WI38 (cell line): ENCODE results near the gene HLA-DMB.

Experiments used
- H3K4me3 ChIP-seq: 2 replicates; pipeline ENCODE4 v1.5.1; 2011; ENCODE audit warnings: low read depth, mild to moderate bottlenecking, control low read depth, low read length
- CTCF ChIP-seq: IDR thresholded peaks from 2 replicates; pipeline ENCODE4 v1.5.1; 2012; ENCODE audit warnings: low read depth, mild to moderate bottlenecking, control low read depth, low read length

The HLA-DMB gene

DNA sequence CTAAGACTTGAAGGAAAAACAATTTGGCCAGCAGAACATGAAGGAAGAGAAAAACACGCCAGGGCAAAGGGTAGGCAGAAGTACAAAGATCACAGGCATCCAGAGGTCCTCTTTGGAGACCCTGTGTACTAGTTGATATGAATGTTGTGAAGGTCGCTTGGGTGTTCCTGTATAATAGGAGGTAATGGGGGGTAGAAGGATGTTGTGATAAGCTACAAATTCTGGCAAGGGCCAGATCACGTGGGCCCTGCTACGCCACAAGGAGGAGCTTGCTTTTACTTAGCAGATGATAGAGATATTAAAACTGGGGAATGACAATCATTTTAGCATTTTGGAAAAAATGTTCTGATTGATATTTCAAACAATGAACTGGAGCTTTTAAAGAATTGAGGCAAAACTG, 12.9 kb upstream of the HLA-DMB start:
- no peak overlapping the region for H3K4me3 ChIP-seq
- no peak for TF ChIP-seq CTCF

GRCh38 chr6:32952817-32953739, 12.2 kb upstream of the HLA-DMB start, which contains the start of gene HLA-DMA:
Gene HLA-DMA, minus strand, starts transcription at chr6:32953097. Its CDS starts 61 bp downstream, at chr6:32953036.
- H3K4me3 ChIP-seq = no peak within 1 kb of the TSS
- peak; percentile 83 for TF ChIP-seq CTCF

DNA sequence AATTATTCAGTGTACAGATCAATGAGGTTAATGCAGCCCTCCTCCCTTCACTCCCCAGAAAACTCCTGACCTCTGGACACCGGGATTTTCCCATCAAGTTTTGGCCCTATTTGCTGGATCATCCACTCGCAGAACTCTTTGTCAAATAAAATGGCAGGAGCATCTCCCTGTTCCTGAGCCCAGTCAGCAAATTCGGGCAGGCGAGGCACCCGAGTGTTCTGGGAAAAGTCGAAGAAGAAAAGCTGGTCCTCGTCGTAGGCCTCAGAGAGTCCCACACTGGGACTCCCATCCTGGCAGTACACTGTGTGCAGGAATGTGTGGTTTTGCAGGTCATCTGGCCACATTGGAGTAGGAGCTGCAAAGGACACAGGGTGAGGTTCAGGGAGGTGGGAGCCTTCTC, 9.6 kb upstream of the HLA-DMB start:
- no peak overlapping the region for H3K4me3 ChIP-seq
- TF ChIP-seq CTCF = no peak

DNA sequence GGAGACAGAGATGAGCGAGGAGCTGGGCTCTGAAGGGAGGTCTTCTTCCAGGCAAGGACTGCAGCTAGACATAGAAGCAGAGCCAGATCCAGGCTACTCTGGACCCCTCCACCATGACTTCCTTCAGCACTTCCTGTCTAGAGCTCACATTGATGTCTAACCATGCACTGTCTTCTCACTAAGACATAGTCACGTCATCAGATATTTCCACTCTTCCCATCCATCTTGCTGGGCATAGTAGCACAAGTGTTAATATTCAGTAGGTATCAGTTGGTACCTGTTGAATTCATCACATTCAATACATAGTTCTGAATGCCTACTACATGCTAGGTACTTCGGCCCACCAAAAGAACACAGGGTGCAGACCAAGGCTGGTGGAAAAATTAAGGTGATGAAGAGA, 9.2 kb upstream of the HLA-DMB start:
- H3K4me3 ChIP-seq = no peak overlapping the region
- no peak for TF ChIP-seq CTCF

DNA sequence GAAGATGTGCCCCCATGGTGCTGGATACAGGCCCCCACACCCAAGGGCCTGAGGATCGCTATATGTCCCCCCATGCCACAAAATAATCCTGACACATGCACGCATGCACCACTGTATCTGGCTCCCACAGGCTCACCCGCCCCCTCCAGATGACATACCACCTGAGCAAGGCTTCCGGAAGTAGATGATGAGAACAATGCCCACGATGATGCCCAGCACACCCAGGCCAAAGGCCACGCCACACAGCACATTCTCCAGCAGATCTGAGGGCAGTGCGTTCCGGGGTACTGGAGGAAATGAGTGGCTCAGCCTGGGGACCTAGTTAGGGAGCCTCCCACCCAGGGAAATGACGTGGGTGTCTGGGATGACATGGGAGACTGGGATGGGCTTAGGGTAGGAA, 8.3 kb upstream of the HLA-DMB start:
- TF ChIP-seq CTCF = no peak
- H3K4me3 ChIP-seq = no peak overlapping the region

GRCh38 chr6:32947552-32948465, 7.0 kb upstream of the HLA-DMB start:
- no peak for TF ChIP-seq CTCF
- no peak overlapping the region for H3K4me3 ChIP-seq
